GM23338 (cell line): ENCODE data around the gene THRB.

Experiments
- CREB1 ChIP-seq: fragments of 250-450 bp; sonication (Bioruptor Pico); IDR thresholded peaks from 2 replicates; pipeline ENCODE4 v1.5.0; 2020; ENCODE audit warnings: low read depth, mild to moderate bottlenecking, moderate library complexity
- EZH2 ChIP-seq: fragments of 200-600 bp; sonication (generic); IDR thresholded peaks from one replicate; pipeline ENCODE4 v1.8.0; 2017; ENCODE audit warnings: antibody characterized with exemption, mild to moderate bottlenecking, low read depth; ENCODE audit not compliant: unreplicated experiment
- EZH2phosphoT487 ChIP-seq: fragments of 200-600 bp; sonication (generic); IDR thresholded peaks from one replicate; pipeline ENCODE4 v1.8.1; 2018; ENCODE audit warnings: antibody characterized with exemption; ENCODE audit not compliant: unreplicated experiment
- JUNB ChIP-seq: IDR thresholded peaks from one replicate; pipeline ENCODE4 v1.6.1; 2016; ENCODE audit warnings: antibody characterized with exemption; ENCODE audit not compliant: unreplicated experiment
- NANOG ChIP-seq: IDR thresholded peaks from 2 replicates; pipeline ENCODE4 v1.6.1; 2016; ENCODE audit warnings: antibody characterized with exemption, borderline replicate concordance
- POLR2AphosphoS5 ChIP-seq: IDR thresholded peaks from 2 replicates; pipeline ENCODE4 v1.6.1; 2016; ENCODE audit warnings: antibody characterized with exemption, low read depth
- STAT1 ChIP-seq: IDR thresholded peaks from one replicate; pipeline ENCODE4 v1.6.1; 2016; ENCODE audit warnings: antibody characterized with exemption; ENCODE audit not compliant: unreplicated experiment
- ZNF331 ChIP-seq: fragments of 250-450 bp; sonication (Bioruptor Pico); IDR thresholded peaks from 2 replicates; pipeline ENCODE4 v1.5.0; 2020; ENCODE audit warnings: low read depth, mild to moderate bottlenecking, moderate library complexity
- TF ChIP-seq, protein P1 (sequence below), 2 experiments: fragments of 200-600 bp in 1 of 2; sonication (generic) in 1 of 2; conservative IDR thresholded peaks; 2 replicates each; pipeline versions ENCODE4 v1.5.1 to v1.6.1; 2016 to 2017; ENCODE audit warnings: antibody characterized with exemption in 2 of 2, low read depth in 2 of 2, mild to moderate bottlenecking in 2 of 2, moderate library complexity in 1 of 2
- TF ChIP-seq, protein P2 (sequence below): IDR thresholded peaks from one replicate; pipeline ENCODE4 v1.6.1; 2018; ENCODE audit warnings: antibody characterized with exemption; ENCODE audit not compliant: unreplicated experiment
- TF ChIP-seq, protein P3 (sequence below): IDR thresholded peaks from 2 replicates; pipeline ENCODE4 v1.6.1; 2016; ENCODE audit warnings: antibody characterized with exemption
- TF ChIP-seq, protein P4 (sequence below): fragments of 250-450 bp; sonication (Bioruptor Pico); IDR thresholded peaks from 2 replicates; pipeline ENCODE4 v1.5.0; 2020; ENCODE audit warnings: mild to moderate bottlenecking, moderate library complexity

DNA sequence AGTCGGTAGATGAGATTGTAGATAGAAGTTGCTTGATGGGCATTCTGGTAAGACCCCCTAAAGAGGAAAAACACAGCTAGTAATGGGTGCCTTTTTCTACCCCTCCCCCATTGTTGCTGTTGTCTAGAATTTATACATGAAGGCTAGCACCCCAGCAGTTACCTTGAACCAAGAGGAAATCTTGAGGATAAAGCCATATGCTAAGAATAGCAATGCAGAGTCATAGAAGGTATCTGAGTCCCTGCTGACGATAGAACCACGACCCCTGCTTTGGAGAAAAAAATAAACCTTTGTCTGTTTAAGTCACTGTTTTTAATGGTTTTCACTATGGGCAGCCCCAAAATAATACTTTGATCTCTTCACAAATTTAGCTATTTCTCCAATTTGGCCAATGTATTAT, 162.6 kb downstream of the THRB start:
- TF ChIP-seq, protein P1, sequence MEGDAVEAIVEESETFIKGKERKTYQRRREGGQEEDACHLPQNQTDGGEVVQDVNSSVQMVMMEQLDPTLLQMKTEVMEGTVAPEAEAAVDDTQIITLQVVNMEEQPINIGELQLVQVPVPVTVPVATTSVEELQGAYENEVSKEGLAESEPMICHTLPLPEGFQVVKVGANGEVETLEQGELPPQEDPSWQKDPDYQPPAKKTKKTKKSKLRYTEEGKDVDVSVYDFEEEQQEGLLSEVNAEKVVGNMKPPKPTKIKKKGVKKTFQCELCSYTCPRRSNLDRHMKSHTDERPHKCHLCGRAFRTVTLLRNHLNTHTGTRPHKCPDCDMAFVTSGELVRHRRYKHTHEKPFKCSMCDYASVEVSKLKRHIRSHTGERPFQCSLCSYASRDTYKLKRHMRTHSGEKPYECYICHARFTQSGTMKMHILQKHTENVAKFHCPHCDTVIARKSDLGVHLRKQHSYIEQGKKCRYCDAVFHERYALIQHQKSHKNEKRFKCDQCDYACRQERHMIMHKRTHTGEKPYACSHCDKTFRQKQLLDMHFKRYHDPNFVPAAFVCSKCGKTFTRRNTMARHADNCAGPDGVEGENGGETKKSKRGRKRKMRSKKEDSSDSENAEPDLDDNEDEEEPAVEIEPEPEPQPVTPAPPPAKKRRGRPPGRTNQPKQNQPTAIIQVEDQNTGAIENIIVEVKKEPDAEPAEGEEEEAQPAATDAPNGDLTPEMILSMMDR (conservative IDR thresholded peaks at IDR 0.05; ENCODE audit: low read depth in 2 of 2): no peak
- TF ChIP-seq EZH2: no peak
- TF ChIP-seq CREB1 (CRISPR knock-in tag): no peak
- no peak for TF ChIP-seq POLR2AphosphoS5
- no peak for TF ChIP-seq EZH2phosphoT487
- TF ChIP-seq, protein P2, sequence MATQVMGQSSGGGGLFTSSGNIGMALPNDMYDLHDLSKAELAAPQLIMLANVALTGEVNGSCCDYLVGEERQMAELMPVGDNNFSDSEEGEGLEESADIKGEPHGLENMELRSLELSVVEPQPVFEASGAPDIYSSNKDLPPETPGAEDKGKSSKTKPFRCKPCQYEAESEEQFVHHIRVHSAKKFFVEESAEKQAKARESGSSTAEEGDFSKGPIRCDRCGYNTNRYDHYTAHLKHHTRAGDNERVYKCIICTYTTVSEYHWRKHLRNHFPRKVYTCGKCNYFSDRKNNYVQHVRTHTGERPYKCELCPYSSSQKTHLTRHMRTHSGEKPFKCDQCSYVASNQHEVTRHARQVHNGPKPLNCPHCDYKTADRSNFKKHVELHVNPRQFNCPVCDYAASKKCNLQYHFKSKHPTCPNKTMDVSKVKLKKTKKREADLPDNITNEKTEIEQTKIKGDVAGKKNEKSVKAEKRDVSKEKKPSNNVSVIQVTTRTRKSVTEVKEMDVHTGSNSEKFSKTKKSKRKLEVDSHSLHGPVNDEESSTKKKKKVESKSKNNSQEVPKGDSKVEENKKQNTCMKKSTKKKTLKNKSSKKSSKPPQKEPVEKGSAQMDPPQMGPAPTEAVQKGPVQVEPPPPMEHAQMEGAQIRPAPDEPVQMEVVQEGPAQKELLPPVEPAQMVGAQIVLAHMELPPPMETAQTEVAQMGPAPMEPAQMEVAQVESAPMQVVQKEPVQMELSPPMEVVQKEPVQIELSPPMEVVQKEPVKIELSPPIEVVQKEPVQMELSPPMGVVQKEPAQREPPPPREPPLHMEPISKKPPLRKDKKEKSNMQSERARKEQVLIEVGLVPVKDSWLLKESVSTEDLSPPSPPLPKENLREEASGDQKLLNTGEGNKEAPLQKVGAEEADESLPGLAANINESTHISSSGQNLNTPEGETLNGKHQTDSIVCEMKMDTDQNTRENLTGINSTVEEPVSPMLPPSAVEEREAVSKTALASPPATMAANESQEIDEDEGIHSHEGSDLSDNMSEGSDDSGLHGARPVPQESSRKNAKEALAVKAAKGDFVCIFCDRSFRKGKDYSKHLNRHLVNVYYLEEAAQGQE: no peak
- no peak for TF ChIP-seq JUNB
- TF ChIP-seq, protein P3, sequence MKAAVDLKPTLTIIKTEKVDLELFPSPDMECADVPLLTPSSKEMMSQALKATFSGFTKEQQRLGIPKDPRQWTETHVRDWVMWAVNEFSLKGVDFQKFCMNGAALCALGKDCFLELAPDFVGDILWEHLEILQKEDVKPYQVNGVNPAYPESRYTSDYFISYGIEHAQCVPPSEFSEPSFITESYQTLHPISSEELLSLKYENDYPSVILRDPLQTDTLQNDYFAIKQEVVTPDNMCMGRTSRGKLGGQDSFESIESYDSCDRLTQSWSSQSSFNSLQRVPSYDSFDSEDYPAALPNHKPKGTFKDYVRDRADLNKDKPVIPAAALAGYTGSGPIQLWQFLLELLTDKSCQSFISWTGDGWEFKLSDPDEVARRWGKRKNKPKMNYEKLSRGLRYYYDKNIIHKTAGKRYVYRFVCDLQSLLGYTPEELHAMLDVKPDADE: no peak
- no peak for TF ChIP-seq STAT1
- TF ChIP-seq NANOG: no peak
- TF ChIP-seq ZNF331: no peak
- TF ChIP-seq, protein P4, sequence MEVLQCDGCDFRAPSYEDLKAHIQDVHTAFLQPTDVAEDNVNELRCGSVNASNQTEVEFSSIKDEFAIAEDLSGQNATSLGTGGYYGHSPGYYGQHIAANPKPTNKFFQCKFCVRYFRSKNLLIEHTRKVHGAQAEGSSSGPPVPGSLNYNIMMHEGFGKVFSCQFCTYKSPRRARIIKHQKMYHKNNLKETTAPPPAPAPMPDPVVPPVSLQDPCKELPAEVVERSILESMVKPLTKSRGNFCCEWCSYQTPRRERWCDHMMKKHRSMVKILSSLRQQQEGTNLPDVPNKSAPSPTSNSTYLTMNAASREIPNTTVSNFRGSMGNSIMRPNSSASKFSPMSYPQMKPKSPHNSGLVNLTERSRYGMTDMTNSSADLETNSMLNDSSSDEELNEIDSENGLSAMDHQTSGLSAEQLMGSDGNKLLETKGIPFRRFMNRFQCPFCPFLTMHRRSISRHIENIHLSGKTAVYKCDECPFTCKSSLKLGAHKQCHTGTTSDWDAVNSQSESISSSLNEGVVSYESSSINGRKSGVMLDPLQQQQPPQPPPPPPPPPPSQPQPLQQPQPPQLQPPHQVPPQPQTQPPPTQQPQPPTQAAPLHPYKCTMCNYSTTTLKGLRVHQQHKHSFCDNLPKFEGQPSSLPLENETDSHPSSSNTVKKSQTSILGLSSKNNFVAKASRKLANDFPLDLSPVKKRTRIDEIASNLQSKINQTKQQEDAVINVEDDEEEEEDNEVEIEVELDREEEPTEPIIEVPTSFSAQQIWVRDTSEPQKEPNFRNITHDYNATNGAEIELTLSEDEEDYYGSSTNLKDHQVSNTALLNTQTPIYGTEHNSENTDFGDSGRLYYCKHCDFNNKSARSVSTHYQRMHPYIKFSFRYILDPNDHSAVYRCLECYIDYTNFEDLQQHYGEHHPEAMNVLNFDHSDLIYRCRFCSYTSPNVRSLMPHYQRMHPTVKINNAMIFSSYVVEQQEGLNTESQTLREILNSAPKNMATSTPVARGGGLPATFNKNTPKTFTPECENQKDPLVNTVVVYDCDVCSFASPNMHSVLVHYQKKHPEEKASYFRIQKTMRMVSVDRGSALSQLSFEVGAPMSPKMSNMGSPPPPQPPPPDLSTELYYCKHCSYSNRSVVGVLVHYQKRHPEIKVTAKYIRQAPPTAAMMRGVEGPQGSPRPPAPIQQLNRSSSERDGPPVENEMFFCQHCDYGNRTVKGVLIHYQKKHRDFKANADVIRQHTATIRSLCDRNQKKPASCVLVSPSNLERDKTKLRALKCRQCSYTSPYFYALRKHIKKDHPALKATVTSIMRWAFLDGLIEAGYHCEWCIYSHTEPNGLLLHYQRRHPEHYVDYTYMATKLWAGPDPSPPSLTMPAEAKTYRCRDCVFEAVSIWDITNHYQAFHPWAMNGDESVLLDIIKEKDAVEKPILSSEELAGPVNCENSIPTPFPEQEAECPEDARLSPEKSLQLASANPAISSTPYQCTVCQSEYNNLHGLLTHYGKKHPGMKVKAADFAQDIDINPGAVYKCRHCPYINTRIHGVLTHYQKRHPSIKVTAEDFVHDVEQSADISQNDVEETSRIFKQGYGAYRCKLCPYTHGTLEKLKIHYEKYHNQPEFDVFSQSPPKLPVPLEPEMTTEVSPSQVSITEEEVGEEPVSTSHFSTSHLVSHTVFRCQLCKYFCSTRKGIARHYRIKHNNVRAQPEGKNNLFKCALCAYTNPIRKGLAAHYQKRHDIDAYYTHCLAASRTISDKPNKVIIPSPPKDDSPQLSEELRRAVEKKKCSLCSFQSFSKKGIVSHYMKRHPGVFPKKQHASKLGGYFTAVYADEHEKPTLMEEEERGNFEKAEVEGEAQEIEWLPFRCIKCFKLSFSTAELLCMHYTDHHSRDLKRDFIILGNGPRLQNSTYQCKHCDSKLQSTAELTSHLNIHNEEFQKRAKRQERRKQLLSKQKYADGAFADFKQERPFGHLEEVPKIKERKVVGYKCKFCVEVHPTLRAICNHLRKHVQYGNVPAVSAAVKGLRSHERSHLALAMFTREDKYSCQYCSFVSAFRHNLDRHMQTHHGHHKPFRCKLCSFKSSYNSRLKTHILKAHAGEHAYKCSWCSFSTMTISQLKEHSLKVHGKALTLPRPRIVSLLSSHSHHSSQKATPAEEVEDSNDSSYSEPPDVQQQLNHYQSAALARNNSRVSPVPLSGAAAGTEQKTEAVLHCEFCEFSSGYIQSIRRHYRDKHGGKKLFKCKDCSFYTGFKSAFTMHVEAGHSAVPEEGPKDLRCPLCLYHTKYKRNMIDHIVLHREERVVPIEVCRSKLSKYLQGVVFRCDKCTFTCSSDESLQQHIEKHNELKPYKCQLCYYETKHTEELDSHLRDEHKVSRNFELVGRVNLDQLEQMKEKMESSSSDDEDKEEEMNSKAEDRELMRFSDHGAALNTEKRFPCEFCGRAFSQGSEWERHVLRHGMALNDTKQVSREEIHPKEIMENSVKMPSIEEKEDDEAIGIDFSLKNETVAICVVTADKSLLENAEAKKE (CRISPR knock-in tag): no peak
